MM.1S (cell line): Measurements from ENCODE around the gene WDR81.

Source experiments
- CTCF ChIP-seq: fragments of 300-600 bp; sonication (generic); IDR thresholded peaks from 2 replicates; pipeline ENCODE4 v1.5.1; 2016; ENCODE audit warnings: antibody characterized with exemption, low read length, mixed read lengths
- EZH2 ChIP-seq: fragments of 300-600 bp; sonication (generic); optimal IDR thresholded peaks from 2 replicates; pipeline ENCODE3; 2017; ENCODE audit warnings: low read depth, mild to moderate bottlenecking, antibody characterized with exemption, low read length, mixed read lengths

DNA sequence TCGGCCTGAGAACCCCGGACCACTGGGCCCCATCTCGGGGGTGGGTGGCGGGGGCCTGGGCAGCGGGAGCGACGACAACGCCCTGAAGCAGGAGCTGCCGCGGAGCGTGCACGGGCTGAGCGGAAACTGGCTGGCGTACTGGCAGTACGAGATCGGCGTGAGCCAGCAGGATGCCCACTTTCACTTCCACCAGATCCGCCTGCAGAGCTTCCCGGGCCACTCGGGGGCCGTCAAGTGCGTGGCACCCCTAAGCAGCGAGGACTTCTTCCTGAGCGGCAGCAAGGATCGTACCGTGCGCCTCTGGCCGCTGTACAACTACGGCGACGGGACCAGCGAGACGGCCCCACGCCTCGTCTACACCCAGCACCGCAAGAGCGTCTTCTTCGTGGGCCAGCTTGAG, 9.3 kb downstream of the WDR81 start:
- TF ChIP-seq CTCF (no peak), EZH2 (no peak)
